H1 (cell line): ENCODE data around the gene CHST9. TPM values are rescaled to one million over a fixed set of nuclear protein-coding genes. Genes with fewer than 3 reads are reported as not detected.

Source experiments
- CTCF ChIA-PET: fragments of 300-600 bp; sonication (Branson Sonifier 250); formaldehyde crosslinking; loops from one replicate; lab custom pipeline; 2021; ENCODE audit not compliant: partially characterized antibody; lab: Charles Lee
- POLR2A ChIA-PET: fragments of 300-600 bp; sonication (Branson Sonifier 250); formaldehyde crosslinking; loops from one replicate; lab custom pipeline; 2021; ENCODE audit warnings: inconsistent platforms; ENCODE audit not compliant: partially characterized antibody; lab: Charles Lee
- DNase-seq, 2 experiments: peaks; one replicate each; pipeline versions ENCODE4 v3.0.0 to v3.0.0-alpha.2; 2010 to 2022; ENCODE audit warnings: low spot score in 2 of 2, low read depth in 1 of 2, mixed read lengths in 1 of 2
- FAIRE-seq: peaks from 2 replicates; lab custom pipeline; 2011; peaks lifted over from hg19 to GRCh38; lab: Jason Lieb, UNC
- H2AFZ ChIP-seq: 2 replicates; pipeline ENCODE4 v1.8.1; 2012; ENCODE audit warnings: low read length, inconsistent platforms
- H2AK5ac ChIP-seq: 2 replicates; pipeline ENCODE4 v1.6.1; 2013; ENCODE audit warnings: low read depth, low read length
- H2BK120ac ChIP-seq: replicated peaks from 2 replicates; pipeline ENCODE3; 2013; ENCODE audit warnings: low read depth, low read length, inconsistent platforms
- H2BK12ac ChIP-seq: 2 replicates; pipeline ENCODE4 v1.6.1; 2013; ENCODE audit warnings: low read depth, low read length
- H2BK15ac ChIP-seq: 2 replicates; pipeline ENCODE4 v1.6.1; 2013; ENCODE audit warnings: low read length
- H2BK20ac ChIP-seq: 2 replicates; pipeline ENCODE4 v1.6.1; 2013; ENCODE audit warnings: low read length
- H2BK5ac ChIP-seq: 2 replicates; pipeline ENCODE4 v1.6.1; 2013; ENCODE audit warnings: low read depth, low read length
- H3K14ac ChIP-seq: 2 replicates; pipeline ENCODE4 v1.6.1; 2013; ENCODE audit warnings: inconsistent platforms; ENCODE audit not compliant: insufficient read length
- H3K18ac ChIP-seq: 2 replicates; pipeline ENCODE4 v1.6.1; 2013; ENCODE audit warnings: low read length; ENCODE audit errors: extremely low read depth
- H3K23ac ChIP-seq: 2 replicates; pipeline ENCODE4 v1.6.1; 2013; ENCODE audit warnings: inconsistent platforms; ENCODE audit not compliant: insufficient read length
- H3K23me2 ChIP-seq: 2 replicates; pipeline ENCODE4 v1.6.1; 2013; ENCODE audit warnings: low read depth, low read length
- H3K27ac ChIP-seq: 2 replicates; pipeline ENCODE4 v1.6.1; 2011; ENCODE audit warnings: low read depth, low read length, inconsistent platforms
- H3K27me3 ChIP-seq, 4 experiments: replicated peaks in 1 of 4; 1 replicate in 1 of 4; 2 replicates in 3 of 4; pipeline versions ENCODE4 v1.6.1 to v1.8.1; 2011 to 2013; ENCODE audit warnings: low read length in 3 of 4, mild to moderate bottlenecking in 3 of 4, inconsistent platforms in 2 of 4, mixed read lengths in 2 of 4, moderate library complexity in 1 of 4; ENCODE audit not compliant: control insufficient read depth in 3 of 4, insufficient read depth in 3 of 4; ENCODE audit errors: extremely low read depth in 1 of 4
- H3K36me3 ChIP-seq, 4 experiments: 2 replicates each; pipeline versions ENCODE4 v1.6.1 to v1.8.1; 2011 to 2013; ENCODE audit warnings: mild to moderate bottlenecking in 4 of 4, low read length in 3 of 4, moderate library complexity in 2 of 4, control low read depth in 1 of 4, inconsistent platforms in 1 of 4; ENCODE audit not compliant: insufficient read depth in 4 of 4, control insufficient read depth in 2 of 4
- H3K4ac ChIP-seq: replicated peaks from 2 replicates; pipeline ENCODE3; 2013; ENCODE audit warnings: low read length, low read depth, mixed read lengths, inconsistent platforms; ENCODE audit not compliant: insufficient read length
- H3K4me1 ChIP-seq, 4 experiments: replicated peaks in 1 of 4; 1 replicate in 1 of 4; 2 replicates in 3 of 4; pipeline versions ENCODE4 v1.6.1 to v1.8.1; 2011 to 2013; ENCODE audit warnings: low read length in 3 of 4, inconsistent platforms in 2 of 4, mixed read lengths in 1 of 4; ENCODE audit not compliant: insufficient read depth in 4 of 4, control insufficient read depth in 3 of 4
- H3K4me2 ChIP-seq, 2 experiments: 2 replicates each; pipeline versions ENCODE4 v1.6.1 to v1.8.1; 2011 to 2013; ENCODE audit warnings: low read depth in 2 of 2, low read length in 2 of 2, control low read depth in 1 of 2, inconsistent platforms in 1 of 2, mild to moderate bottlenecking in 1 of 2; ENCODE audit not compliant: insufficient read depth in 1 of 2
- H3K4me3 ChIP-seq, 4 experiments: fragments of 200-600, 300-600 bp in 1 of 4; sonication (generic), shearing (Covaris generic), sonication (Bioruptor Twin) in 1 of 4; 2 replicates each; pipeline versions ENCODE4 v1.5.1 to v1.8.1; 2011 to 2016; ENCODE audit warnings: low read length in 4 of 4, low read depth in 3 of 4, control low read depth in 2 of 4, inconsistent platforms in 2 of 4, mild to moderate bottlenecking in 2 of 4, mixed read lengths in 1 of 4, moderate library complexity in 1 of 4; ENCODE audit not compliant: insufficient read depth in 2 of 4; ENCODE audit errors: extremely low read depth in 1 of 4
- H3K56ac ChIP-seq: replicated peaks from 2 replicates; pipeline ENCODE3; 2013; ENCODE audit warnings: low read depth, mild to moderate bottlenecking, mixed read lengths, low read length, inconsistent platforms; ENCODE audit not compliant: insufficient read length
- H3K79me1 ChIP-seq: 2 replicates; pipeline ENCODE4 v1.6.1; 2013; ENCODE audit warnings: low read depth, low read length, control low read depth
- H3K79me2 ChIP-seq, 2 experiments: 2 replicates each; pipeline versions ENCODE4 v1.6.1 to v1.8.1; 2012 to 2013; ENCODE audit warnings: low read length in 2 of 2, mild to moderate bottlenecking in 2 of 2, inconsistent platforms in 1 of 2; ENCODE audit not compliant: insufficient read depth in 2 of 2, control insufficient read depth in 1 of 2
- H3K9ac ChIP-seq, 4 experiments: replicated peaks in 1 of 4; 1 replicate in 1 of 4; 2 replicates in 3 of 4; pipeline versions ENCODE4 v1.6.1 to v1.8.1; 2011 to 2013; ENCODE audit warnings: low read depth in 3 of 4, low read length in 3 of 4, control low read depth in 2 of 4, mild to moderate bottlenecking in 2 of 4, moderate library complexity in 2 of 4, inconsistent platforms in 1 of 4; ENCODE audit errors: extremely low read depth in 1 of 4
- H3K9me3 ChIP-seq, 2 experiments: 2 replicates each; pipeline versions ENCODE4 v1.6.1 to v1.8.1; 2012 to 2013; ENCODE audit warnings: mild to moderate bottlenecking in 2 of 2, moderate library complexity in 2 of 2, control low read depth in 1 of 2, inconsistent platforms in 1 of 2, low read depth in 1 of 2, low read length in 1 of 2, mixed read lengths in 1 of 2; ENCODE audit not compliant: insufficient read depth in 2 of 2
- H4K20me1 ChIP-seq, 2 experiments: replicated peaks in 1 of 2; 2 replicates each; pipeline versions ENCODE3 to v1.8.1; 2011 to 2013; ENCODE audit warnings: inconsistent platforms in 2 of 2, low read length in 2 of 2, mild to moderate bottlenecking in 1 of 2; ENCODE audit not compliant: insufficient read depth in 2 of 2, control insufficient read depth in 1 of 2
- H4K5ac ChIP-seq: 2 replicates; pipeline ENCODE4 v1.6.1; 2013; ENCODE audit warnings: low read length, low read depth, mixed read lengths, inconsistent platforms; ENCODE audit not compliant: insufficient read length
- H4K8ac ChIP-seq: 2 replicates; pipeline ENCODE4 v1.8.0; 2013; ENCODE audit warnings: mild to moderate bottlenecking, moderate library complexity, low read length, inconsistent platforms; ENCODE audit not compliant: insufficient read depth; ENCODE audit errors: extremely low read depth
- H4K91ac ChIP-seq: replicated peaks from 2 replicates; pipeline ENCODE3; 2013; ENCODE audit warnings: low read length, mixed read lengths, inconsistent platforms; ENCODE audit not compliant: insufficient read length
- MAFK ChIP-seq: IDR thresholded peaks from 2 replicates; pipeline ENCODE4 v1.6.1; 2012; ENCODE audit warnings: low read depth, mild to moderate bottlenecking, improper control_type of control experiment, low read length
- WGBS, 2 experiments: shearing (Covaris generic) in 1 of 2; methylation state at CpG; one replicate each; pipeline versions ENCODE4 v1.1.6 to v1.1.7; 2013 to 2015; ENCODE audit warnings: low lambda C conversion rate in 2 of 2, mixed read lengths in 2 of 2, inconsistent platforms in 1 of 2, low coverage in 1 of 2, missing lambda C conversion rate in 1 of 2; ENCODE audit not compliant: insufficient replicate concordance in 2 of 2, insufficient coverage in 1 of 2, insufficient read length in 1 of 2; ENCODE audit errors: extremely low coverage in 1 of 2, missing lambda C conversion rate in 1 of 2; 5-methylcytosine and 5-hydroxymethylcytosine counted together
- polyA plus RNA-seq, 7 experiments: library from polyadenylated mRNA; depleted of rRNA in 3 of 7; stranded (reverse) in 5 of 7; unstranded in 2 of 7; fragments of >200 nt in 5 of 7; fragments of 200-250 nt in 2 of 7; gene quantifications; 1 replicate in 5 of 7; 2 replicates in 1 of 7; 4 replicates in 1 of 7; pipeline versions ENCODE4 v1.2.1 to v1.2.3, GENCODE V29; 2011 to 2013; ENCODE audit warnings: missing spikeins in 2 of 7, mixed read lengths in 2 of 7
- total RNA-seq: library from RNA; stranded (reverse); fragmentation: NEBNext Ultra II Directional; extraction: Animal tissue kit (Norgen Biotek cat#: 25700); gene quantifications from 2 replicates; pipeline ENCODE4 v1.2.1, GENCODE V29; 2021

CHST9 gene
- total and polyA plus RNA-seq, 2 of the 8 experiments (the other 6 are each of a cell fraction or from before 2014, with no cell fraction given): 3.2 to 24.3 TPM

DNA sequence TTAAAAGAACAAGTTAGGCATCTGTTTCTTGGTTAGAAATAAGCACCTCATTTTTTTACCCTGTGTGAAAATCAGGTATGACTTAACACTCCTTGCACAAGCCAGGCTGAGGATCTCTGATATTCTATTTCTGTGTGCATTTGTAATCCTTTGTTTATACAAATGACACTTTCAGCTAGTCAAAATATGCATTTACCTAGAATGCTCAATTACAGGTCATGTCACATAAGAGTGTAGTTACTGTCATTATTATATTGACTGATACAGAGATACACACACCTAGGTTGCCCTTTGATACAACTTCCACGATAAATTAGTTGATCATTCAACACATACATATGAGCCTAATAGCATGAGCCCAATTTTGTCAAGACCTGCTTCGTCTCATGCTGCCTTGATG lies 144.3 kb downstream of the CHST9 start:
- Histone ChIP-seq H3K23me2 (no peaks in the 10 kb centered on the region), H2BK120ac (no peak overlapping the region), H2BK5ac (no peak overlapping the region), H3K27ac (no peak overlapping the region), H3K56ac (no peak overlapping the region), H3K36me3 (no peaks in the 10 kb centered on the region), H2BK20ac (no peak overlapping the region), H4K8ac (no peak overlapping the region), H3K9ac (no peak overlapping the region), H3K18ac (no peak overlapping the region), H4K91ac (no peak overlapping the region), H3K4me3 (no peak overlapping the region), H3K14ac (no peak overlapping the region), H2BK12ac (no peak overlapping the region), H3K27me3 (peaks cover 0 to 1% (median 0%) of the 10 kb centered on the region in 4 experiments; a peak in 1 of 7 replicates), H2BK15ac (no peak overlapping the region), H3K79me2 (no peaks in the 10 kb centered on the region), H3K4me1 (no peaks in the 10 kb centered on the region), H3K4ac (no peak overlapping the region), H4K20me1 (no peaks in the 10 kb centered on the region), H4K5ac (no peak overlapping the region), H2AFZ (no peak overlapping the region), H2AK5ac (no peak overlapping the region), H3K23ac (no peak overlapping the region), H3K4me2 (no peak overlapping the region), H3K9me3 (no peaks in the 10 kb centered on the region), H3K79me1 (no peaks in the 10 kb centered on the region)
- CTCF ChIA-PET: interaction anchor here (0.7 kb wide), 2 partner anchors 259 to 500 kb away, joined by 3 read pairs; no protein-coding TSS in a partner anchor
- WGBS, 2 experiments: 87% methylated on average over 2 of the region's 2 CpGs; no CpG with 5 or more reads in 1 of the 2 experiments
- FAIRE-seq (no peak), DNase-seq (no peak)
- POLR2A ChIA-PET: interaction anchor here (0.6 kb wide), 1 partner anchor 68 kb away, joined by 4 read pairs; no protein-coding TSS in a partner anchor
- TF ChIP-seq MAFK: no peak
